Measurements from ENCODE around the gene DDX46.
A peak's percentile ranks its signal among the peaks of the same experiment; 100 is the strongest.
"Not testable (repeated sequence)": the region's sequence is repeated elsewhere in the genome, so short reads cannot be mapped to it uniquely, and the experiment has no call there.

Gene DDX46

DNA sequence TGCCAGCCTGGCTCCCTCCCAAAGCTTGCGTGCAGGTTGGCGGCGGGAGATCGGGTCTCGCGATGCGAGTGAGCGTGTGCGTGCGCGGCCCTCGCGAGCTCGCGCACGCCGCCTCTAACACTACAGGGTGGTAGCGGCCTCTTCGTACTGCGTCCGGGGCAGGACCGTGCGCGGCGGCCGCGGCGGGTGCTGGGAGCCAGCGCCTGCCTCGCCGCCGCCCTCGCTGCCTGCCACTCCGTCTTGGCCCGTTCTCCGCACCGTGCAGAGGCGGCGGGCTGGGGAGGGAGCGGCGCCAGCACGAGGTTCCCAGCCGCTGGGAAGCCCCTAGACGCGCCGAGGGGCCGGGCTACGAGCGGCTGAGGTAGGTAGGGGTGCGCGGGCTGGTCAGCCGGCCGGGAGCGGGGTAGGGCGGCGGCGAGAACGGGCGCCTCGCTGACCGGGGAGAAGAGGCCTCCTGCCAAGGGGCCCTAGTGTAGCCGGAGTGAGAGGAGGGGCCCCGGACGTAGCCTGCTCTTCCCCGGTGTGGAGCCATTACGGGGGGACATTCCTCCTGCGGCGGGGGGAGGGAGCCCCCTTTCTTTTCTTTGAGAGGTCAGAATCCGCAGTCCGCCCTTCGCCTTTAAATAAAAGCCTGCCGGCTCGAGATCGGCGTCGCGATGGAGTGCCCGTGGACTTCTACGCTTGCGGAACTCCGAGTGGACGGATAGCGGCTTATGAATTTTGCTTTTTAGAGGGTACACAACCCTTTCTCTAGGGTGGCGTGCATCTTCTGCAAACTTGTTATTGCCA is 87.5 kb downstream of the DDX46 start, which contains the start of gene C5orf24:
Gene C5orf24, plus strand, starts transcription at position 117 of the 789 bp plus-strand sequence. CDS start 8,933 bp downstream, outside the sequence.
- DNase-seq = peak; percentile 81

DNA sequence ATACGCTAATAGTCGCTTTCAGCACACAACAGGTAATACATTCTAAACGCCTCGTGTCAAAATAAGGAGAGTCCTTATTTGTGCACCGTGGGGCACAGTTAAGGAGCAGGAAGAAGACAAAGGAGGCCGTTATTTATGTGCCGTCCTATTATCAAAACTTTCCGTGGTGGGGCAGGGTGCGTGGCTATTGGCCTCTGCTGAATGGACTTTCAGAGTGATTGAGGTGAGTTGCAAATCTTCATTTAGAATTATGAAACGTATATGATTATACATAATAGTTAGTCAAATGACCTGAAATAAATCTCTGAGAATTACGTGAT is 88.0 kb downstream of the DDX46 start:
- peak; percentile 28 for DNase-seq

DNA sequence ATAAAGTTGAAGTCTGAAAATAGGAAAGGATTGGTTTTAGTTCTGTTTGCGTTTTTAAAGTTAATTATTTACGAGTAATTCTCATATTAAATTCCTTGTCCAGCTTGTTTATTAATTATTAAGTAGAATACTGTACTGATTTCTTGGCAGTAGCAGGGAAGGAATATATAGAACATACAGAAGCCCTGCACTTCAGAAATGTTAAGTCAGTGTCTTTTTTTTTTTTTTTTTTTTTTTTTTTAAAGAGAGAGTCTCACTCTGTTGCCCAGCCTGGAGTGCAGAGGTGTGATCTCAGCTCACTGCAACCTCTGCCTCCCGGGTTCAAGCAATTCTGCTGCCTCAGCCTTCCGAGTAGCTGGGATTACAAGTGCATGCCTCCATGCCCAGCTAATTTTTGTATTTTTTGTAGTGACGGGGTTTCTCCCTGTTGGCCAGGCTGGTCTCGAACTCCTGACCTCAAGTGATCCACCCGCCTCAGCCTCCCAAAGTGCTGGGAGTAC is 90.9 kb downstream of the DDX46 start:
- not testable (repeated sequence) for DNase-seq

DNA sequence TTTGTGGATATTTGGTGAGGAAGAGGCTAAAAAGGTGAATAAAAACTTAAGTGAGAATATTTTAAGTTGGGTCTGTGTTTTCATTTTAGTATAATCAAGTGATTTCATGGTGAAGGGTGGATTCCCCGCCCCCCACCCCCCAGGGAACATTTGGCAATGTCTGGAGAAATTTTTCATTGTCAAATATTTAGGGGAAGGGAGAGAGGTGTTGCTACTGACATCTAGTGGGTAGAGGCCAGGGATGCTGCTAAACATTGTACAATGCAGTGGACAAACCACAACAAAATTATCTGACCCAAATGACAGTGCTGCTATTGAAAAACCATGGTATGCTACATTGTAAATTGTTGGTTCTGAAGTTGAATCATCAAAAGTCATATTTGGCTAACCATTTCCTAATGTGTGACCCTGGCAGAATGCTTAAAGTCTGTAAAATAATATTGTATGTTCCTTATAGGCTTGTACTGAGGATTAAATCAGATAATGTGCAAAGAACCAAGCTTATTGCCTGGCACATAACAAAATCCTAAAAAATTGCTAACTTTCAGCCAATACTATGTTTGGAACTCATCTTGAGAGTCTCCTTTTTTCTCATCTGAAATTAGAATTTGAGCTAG is 92.8 kb downstream of the DDX46 start:
- DNase-seq = no peak

DNA sequence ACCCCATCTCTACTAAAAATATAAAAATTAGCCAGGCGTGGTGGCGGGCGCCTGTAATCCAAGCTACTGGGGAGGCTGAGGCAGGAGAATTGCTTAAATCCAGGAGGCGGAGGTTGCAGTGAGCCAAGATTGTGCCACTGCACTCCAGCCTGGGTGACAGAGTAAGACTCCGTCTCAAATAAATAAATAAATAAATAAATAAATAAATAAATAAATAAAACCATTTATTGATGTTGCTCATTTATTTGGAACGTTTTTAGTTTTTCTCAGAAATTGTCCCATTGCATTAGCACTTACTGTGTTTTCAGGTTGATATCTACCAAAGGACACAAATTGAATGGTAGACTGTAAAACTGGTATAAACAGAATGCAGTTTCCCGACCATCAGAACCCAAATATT is 97.9 kb downstream of the DDX46 start:
- DNase-seq = not testable (repeated sequence)

DNA sequence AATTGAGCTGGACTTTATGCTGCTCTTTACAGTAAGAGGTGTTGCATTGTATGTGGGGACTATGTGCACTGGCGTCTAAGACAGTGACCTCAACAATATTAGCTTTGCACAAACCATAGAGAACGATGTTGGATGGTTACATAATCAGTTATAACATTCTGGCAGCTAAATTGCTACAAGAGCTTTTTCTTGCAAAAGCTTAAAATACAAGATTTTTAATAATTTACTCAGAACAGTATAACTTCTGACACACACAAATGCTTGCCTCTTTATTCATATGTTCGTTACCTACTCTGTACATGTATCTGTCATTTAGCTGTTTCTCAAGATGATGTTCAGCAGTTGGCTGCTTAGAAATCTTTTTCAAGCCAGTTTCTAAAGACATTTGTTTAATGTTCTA is 98.8 kb downstream of the DDX46 start:
- DNase-seq = no peak

DNA sequence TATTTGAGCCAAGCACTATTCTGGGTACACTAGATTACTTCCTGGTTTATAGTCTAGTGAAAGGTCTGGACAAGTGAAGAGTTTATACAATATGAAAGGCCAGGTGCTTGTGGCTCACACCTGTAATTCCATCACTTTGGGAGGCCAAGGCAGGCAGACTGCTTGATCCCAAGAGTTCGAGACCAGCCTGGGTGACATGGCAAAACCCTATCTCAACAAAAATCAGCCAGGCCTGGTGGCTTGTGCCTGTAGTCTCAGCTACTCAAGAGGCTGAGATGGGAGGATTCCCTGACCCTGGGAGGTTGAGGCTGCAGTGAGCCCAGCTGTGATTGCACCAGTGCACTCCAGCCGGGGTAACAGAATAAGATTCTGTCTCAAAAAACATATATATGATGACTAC is 106.1 kb downstream of the DDX46 start:
- no peak for DNase-seq

DNA sequence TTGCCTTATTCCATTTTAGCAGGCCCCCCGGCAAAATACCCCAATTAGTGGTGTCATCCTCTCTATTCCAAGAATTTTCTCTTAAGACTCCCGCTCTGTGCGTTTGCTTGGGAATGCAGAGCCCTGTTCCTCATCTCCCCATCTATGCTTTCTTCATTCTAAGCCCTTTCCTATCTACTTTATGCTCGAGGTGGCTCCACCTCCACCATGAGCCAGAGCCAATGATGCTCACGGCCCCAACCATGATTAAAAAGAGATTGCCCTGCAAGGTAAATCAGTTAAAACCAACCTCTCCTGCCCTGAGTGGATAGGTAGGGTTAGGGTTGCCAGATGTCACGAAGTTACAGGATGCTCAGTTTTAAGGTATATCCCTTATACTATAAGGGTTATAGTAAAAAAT is 114.9 kb downstream of the DDX46 start:
- DNase-seq = no peak

DNA sequence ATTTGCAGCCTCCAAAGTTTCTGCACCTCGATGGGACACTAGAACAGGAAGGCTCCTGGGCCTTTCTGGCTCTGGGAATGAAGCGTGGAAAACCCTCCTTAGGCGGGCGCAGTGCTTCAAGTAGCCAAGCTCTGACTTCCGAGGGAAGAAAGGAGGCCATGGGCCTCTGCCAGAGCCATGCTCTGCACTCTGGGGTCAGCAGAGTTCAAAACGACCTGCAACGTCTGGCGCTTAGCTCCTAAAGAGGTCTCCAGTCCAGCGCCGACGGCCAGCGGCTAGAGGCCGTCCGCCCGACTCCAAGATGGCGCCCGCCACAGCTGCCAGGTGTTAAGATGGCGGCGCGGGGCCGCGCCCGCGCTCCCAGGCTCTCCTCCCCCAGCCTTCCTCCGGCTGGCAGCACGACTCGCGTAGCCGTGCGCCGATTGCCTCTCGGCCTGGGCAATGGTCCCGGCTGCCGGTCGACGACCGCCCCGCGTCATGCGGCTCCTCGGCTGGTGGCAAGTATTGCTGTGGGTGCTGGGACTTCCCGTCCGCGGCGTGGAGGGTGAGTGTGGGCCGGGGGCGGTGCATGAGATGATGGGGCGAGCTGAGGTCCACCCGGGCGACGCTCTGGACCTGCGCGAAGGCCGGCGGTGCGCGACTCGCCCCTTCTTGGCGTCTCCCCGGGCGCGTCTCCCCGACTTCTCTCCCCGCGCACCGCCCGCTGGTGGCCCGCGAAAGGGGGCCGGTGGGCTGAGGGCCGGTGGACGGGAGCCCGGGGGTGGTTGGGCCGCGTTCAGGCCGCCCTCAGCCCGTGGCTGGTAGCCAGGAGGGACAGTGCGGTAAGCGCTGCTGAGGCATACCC is 115.6 kb downstream of the DDX46 start, which contains the start of gene TXNDC15:
Gene TXNDC15, plus strand, starts transcription at position 385 of the 844 bp plus-strand sequence. Its CDS starts 57 bp downstream, at position 442.
- DNase-seq = peak; percentile 72

DNA sequence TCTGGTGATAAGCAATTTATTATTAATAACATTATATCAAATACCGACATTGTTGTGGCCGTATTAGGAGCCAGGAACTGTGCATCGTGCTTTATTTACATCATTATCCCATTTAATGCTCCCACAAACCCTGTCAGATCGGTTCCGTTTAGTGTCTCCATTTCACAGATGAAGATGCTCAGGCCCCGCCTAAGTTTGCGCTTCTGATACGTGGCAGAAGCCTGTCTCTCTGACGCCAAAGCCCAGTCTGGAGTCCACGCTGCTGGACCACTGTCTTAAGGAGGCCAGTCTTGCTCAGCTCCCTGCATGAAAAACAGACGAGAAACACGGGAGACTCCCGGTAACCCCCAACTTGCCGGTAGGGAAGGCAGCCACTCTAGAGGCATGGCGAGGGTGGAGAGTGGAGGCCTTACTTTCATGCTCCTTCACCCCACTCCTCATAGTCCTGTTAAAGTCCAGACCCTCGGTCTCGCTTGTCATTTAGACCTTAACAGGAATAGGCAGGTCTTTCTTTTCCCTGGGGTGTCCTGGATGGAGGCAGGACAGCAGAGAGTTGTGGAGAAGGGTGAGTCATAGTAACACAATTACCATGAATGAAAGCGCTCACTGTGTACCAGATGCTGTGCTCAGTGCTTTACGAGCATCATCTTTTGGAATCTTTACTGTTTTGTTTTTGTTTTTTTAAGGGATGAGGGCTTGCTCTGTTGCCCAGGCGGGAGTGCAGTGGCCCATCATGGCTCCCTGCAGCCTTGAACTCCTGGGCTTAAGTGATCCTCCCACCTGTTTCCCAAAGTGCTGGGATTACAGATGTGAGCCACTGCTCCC is 116.5 kb downstream of the DDX46 start:
- peak; percentile 44 for DNase-seq

DNA sequence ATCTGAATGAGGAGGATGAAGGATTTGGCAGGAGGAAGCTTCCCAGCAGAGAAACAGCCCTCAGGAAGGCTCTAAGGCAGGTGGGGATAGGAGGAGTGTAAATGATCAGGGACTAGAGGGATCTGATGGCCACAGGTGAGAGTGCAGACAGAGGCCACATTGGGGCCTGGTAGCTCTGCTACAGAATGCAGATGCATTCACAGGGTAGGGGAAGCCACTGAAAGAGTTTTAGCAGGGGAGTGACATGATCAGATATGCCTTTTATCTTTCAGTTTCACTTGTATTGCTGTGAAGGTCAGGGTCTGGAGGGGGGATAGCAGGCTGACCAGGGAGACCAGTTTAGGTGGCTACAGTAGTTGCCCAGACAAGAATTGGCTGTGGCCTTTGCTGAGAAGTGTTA is 118.6 kb downstream of the DDX46 start:
- DNase-seq = no peak

DNA sequence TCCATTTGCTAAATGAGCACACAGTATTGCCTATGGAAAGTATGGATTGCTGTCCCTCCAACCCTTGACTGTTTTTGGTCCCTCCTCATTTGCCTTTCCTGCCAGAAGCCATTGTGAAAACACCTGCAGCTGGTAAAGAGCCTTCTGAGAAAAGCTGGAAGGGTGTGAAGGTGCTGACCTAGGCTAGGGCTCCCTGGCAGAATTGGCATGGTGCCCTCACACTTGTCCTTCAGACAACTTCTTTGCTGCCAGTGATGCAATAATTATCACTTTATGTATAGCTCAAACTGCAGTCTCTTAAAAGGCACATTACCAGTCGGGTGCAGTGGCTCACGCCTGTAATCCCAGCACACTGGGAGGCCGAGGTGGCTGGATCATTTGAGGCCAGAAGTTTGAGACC is 119.8 kb downstream of the DDX46 start:
- no peak for DNase-seq

DNA sequence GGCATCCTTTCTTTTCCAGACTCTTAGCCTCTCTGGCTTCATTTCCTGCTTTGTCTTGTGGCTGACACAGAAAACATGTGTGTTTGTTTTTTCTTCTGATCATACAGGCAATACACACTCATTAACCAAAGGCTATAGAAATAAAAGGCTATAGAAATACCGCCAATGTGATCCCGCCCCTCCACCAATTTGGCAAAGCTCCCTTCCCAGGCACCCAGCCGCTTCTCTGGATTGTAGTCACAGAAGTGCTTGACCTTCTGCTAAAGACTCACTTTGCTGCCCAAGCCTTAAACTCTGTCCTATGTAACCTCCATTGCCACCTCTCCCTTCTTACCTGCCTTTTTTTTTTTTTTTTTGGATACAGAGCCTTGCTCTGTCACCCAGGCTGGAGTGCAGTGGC is 120.9 kb downstream of the DDX46 start:
- DNase-seq = no peak
